Muscle of arm (tissue), 12 donors: ENCODE measurements around the gene NXPE1. TPM values are rescaled to one million over a fixed set of nuclear protein-coding genes. Genes with fewer than 3 reads are reported as not detected.

Source experiments
- DNase-seq: peaks from one replicate; pipeline ENCODE4 v3.0.0-alpha.2; 2013
- polyA plus RNA-seq, 12 donors: library from polyadenylated mRNA; unstranded; fragments of 120-200 nt; gene quantifications; one replicate each; pipeline ENCODE4 v1.2.1, GENCODE V29; 2013; ENCODE audit not compliant: insufficient read length in 12 of 12

The NXPE1 gene
- polyA plus RNA-seq, 12 donors: 0.12 to 8.8 TPM; not detected in 10

- DNase-seq: no peak
Observed at GRCh38 chr11:114563077-114563476, 3.4 kb upstream of the NXPE1 start.

- no peak for DNase-seq
Observed at GRCh38 chr11:114562166-114562916, 2.7 kb upstream of the NXPE1 start.

GRCh38 chr11:114556135-114556534 is 3.5 kb downstream of the NXPE1 start:
- DNase-seq: no peak

GRCh38 chr11:114553642-114554041 is 6.0 kb downstream of the NXPE1 start:
- DNase-seq: no peak

- no peak for DNase-seq
Observed at GRCh38 chr11:114551060-114551459, 8.6 kb downstream of the NXPE1 start.

GRCh38 chr11:114525682-114526081 is 34.0 kb downstream of the NXPE1 start:
- no peak for DNase-seq

- DNase-seq: no peak
Observed at GRCh38 chr11:114524122-114524521, 35.6 kb downstream of the NXPE1 start.

- no peak for DNase-seq
Observed at GRCh38 chr11:114522818-114523217, 36.9 kb downstream of the NXPE1 start.

- DNase-seq: no peak
Observed at GRCh38 chr11:114511538-114511937, 48.1 kb downstream of the NXPE1 start.

GRCh38 chr11:114511079-114511478 is 48.6 kb downstream of the NXPE1 start:
- DNase-seq: no peak

- no peak for DNase-seq
Observed at GRCh38 chr11:114501901-114502300, 57.8 kb downstream of the NXPE1 start.

GRCh38 chr11:114499756-114500155 is 59.9 kb downstream of the NXPE1 start:
- DNase-seq: no peak

GRCh38 chr11:114496915-114497314 is 62.8 kb downstream of the NXPE1 start:
- DNase-seq: no peak

GRCh38 chr11:114483929-114484328 is 75.8 kb downstream of the NXPE1 start:
- DNase-seq: no peak

GRCh38 chr11:114482114-114482513 is 77.6 kb downstream of the NXPE1 start:
- no peak for DNase-seq

- DNase-seq: no peak
Observed at GRCh38 chr11:114479331-114479730, 80.3 kb downstream of the NXPE1 start.

- no peak for DNase-seq
Observed at GRCh38 chr11:114478768-114479167, 80.9 kb downstream of the NXPE1 start.

- no peak for DNase-seq
Observed at GRCh38 chr11:114478001-114478410, 81.7 kb downstream of the NXPE1 start.

GRCh38 chr11:114472661-114473060 is 87.0 kb downstream of the NXPE1 start:
- DNase-seq: no peak

Other genes starting within 250 kb of the NXPE1 start
- 10 to 100 TPM in 5 of 12 donors, 1 to 10 TPM in 6, not detected in 1; 8.1 to 14.5 (median 9.4) TPM for gene C11orf71, start 159.4 kb downstream of the NXPE1 start, polyA plus RNA-seq
- 10 to 100 TPM in 11 of 12 donors, not detected in 1; 23.7 to 50.0 (median 32.4) TPM for gene RBM7, start 159.2 kb downstream of the NXPE1 start, polyA plus RNA-seq
- 10 to 100 TPM in 11 of 12 donors, not detected in 1; 42.4 to 90.9 (median 61.8) TPM for gene REXO2, start 120.4 kb downstream of the NXPE1 start, polyA plus RNA-seq
- gene NXPE4, start 35.9 kb upstream of the NXPE1 start, polyA plus RNA-seq: under 1 TPM in 1 of 12 donors, not detected in 11; 0.09 TPM
- under 1 TPM in 7 of 12 donors, not detected in 5; 0.09 to 0.32 (median 0.22) TPM for gene NXPE2, start 118.6 kb upstream of the NXPE1 start, polyA plus RNA-seq